EH (cell line): ENCODE results near the gene ADGRG7.
"Not testable (repeated sequence)": the region's sequence is repeated elsewhere in the genome, so short reads cannot be mapped to it uniquely, and the experiment has no call there.

Experiments used
- DNase-seq: peaks from one replicate; pipeline ENCODE4 v3.0.0-alpha.2; 2015; ENCODE audit warnings: low read depth

ADGRG7 gene, protein sequence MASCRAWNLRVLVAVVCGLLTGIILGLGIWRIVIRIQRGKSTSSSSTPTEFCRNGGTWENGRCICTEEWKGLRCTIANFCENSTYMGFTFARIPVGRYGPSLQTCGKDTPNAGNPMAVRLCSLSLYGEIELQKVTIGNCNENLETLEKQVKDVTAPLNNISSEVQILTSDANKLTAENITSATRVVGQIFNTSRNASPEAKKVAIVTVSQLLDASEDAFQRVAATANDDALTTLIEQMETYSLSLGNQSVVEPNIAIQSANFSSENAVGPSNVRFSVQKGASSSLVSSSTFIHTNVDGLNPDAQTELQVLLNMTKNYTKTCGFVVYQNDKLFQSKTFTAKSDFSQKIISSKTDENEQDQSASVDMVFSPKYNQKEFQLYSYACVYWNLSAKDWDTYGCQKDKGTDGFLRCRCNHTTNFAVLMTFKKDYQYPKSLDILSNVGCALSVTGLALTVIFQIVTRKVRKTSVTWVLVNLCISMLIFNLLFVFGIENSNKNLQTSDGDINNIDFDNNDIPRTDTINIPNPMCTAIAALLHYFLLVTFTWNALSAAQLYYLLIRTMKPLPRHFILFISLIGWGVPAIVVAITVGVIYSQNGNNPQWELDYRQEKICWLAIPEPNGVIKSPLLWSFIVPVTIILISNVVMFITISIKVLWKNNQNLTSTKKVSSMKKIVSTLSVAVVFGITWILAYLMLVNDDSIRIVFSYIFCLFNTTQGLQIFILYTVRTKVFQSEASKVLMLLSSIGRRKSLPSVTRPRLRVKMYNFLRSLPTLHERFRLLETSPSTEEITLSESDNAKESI

DNA sequence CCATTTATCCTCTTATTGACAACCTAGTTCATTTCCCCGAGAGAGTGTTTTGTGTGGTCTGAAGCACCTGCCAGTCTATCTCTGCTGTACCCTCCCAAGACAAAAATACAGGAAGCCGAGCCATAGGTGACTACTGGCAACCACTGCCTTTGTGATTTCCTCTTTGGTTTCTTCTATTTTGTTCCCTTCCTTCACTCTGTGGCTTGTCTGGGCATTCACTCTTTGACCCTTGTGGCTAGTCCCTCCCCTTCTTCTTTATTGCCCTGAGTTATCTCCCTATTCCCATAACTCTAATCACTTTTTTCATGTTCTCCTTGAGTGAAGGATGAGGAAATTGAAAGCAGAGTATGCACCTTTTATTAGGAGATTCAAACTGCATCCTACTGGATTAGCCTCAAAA is at the start of gene ADGRG7:
TSS of gene ADGRG7 (plus strand) at position 297 of the 400 bp plus-strand sequence. CDS start 256 bp downstream, outside the sequence.
- DNase-seq: no peak

DNA sequence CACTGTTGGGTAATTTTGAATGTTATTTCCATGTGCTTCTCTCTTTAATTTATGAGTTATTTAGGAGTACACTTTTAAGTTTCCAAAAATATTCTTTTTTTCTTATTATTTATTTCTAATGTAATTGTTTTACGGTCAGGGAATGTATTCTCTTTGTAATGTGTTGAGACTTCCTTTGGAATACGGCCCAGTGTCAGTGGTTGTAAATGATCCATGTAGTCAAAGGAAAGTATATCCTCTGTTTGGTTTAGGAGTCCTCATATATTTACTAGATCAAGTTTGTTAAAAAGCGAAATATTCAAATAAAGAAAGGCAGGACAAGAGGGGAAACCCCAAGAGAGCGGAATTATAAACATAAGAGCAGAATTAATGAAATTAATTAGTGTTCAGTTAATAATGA is 49.0 kb upstream of the ADGRG7 start:
- DNase-seq: peak; percentile 11

DNA sequence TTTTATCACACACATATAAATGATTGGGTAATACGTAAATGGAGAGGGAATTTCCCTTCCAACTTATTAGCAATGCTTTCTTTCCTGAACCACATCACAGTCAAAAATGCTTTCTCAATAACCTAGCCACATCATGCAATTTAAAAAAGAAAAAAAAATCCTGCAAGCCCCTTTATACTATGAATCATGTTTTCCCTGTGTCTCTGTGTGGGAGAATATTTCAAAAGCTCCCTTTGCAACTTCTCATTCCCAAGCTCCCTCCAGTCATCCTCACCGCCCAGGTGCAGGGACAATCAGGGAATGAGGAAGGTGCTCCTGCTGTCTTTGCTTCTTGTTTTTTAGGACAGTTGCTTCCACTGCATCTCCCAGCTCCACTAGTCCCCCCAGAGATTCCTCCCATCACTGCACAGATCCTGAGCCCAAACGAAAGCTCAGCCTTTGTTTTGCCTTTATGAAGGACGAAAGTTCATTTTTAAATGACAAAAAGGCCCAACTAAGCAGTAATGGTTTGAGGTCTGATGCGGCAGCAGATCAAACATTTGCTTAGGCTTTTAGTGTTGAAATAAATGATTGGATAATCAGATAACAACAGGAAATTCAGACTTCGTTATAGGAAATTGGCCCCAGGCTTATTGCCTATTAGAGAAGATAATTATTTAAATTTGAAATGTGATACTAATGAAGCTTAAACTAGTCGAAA is 47.8 kb upstream of the ADGRG7 start:
- peak; percentile 70 for DNase-seq

DNA sequence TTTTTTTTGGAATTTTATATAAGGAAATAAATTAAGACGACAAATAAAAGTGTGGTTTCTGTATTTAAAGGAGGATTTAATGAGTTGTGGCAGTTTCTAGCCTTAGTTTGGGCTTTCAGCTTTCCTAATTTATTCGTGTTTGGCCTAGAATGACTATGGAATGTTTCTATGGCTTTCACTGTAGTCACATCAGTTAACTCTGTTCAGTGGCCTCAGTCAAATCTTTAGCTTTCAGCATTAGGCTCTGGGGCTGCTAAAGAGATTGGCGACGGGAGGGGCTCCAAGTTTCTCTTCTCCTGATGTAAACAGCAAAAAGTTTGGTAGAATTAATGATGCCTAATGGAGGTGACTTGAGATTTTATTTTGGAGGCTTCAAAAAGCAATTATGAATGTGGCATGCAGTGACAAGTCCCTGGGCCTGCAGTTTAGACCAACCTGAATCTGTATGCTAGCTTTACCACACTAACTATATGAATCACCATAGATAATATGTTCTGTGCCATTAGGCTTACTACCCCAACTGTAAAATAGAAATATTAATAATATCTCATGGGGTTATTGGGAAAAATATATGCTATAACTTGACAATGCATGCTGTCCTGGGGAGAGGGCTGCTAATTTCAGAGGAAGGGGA is 47.1 kb upstream of the ADGRG7 start:
- peak; percentile 46 for DNase-seq

DNA sequence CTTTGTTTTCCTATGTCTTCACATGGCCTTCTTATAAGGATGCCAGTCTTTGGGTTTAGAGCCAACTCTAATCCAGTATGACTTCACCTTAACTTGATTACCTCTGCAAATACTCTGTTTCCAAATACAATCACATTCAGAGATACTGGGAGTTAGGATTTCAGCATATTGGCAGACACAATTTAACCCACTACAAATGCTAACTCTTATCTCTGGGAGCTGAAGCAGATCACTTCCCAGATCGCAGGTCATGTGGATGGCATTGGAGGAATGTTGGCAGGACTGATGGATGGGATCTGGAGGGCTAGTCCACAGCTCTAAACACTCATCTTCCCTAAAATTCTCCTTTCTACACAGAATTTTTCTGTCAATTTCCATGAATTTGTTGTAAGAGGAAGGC is 46.2 kb upstream of the ADGRG7 start:
- peak; percentile 12 for DNase-seq

DNA sequence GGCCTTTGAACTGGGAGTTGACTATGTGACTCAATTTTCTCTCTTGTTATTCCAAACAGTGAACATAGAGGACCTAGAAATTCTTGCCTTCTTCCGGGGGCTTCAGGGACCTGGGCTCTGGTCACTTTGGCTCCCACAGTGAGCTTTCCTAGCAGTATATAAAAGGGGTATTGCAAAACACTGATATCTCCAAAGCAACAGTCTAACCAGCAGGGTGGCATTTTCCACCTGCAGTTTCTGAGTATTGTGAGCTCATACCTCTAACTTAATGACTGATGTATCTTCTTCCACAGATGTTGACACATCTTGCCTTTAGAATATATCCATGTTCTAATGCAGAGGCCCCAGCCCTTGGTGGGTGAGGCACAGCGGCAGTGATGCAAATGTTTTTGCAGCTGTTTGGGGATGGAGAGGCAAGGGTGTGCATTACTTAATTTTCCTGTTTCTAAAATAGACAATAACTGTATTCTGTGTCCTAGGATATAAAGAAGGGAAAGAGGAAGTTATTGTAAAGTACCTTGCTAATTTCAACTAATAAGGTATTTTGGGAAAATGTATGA is 45.7 kb upstream of the ADGRG7 start:
- no peak for DNase-seq

DNA sequence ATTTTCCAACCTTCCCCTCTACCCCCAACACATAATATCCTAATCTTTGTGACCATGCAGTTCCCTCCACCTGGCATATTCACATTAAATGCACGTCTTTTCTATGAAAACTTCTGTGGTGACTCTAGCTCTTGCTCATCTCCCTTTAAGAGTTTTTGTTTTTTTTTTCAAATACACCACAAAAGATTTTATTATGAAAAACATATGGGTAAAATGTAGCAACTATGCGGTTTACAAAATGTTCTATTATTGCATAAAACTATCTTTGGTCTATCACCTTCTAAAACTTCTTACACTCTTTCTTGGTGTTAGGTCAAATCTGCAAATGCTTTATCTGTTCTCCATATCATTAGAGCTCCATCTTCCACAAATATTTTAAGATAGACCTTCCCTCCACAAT is 38.6 kb upstream of the ADGRG7 start:
- no peak for DNase-seq

DNA sequence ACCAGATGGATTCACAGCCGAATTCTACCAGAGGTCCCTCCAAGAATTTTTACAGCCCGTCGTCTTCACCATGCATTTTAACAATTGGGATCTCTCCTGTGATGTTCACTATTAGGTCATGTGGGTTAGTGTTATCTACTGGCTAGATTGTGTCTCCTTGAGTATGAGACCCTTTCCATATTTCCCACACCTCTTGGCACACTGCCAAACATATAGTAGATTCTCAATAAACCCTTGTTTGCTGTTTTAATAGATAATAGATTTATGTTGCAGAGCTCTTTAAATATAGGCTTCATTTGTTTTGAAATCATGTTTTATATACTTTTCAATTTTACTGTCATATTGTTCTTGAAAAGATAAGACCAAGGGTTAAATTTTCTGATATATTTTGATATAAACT is 34.9 kb upstream of the ADGRG7 start:
- no peak for DNase-seq

DNA sequence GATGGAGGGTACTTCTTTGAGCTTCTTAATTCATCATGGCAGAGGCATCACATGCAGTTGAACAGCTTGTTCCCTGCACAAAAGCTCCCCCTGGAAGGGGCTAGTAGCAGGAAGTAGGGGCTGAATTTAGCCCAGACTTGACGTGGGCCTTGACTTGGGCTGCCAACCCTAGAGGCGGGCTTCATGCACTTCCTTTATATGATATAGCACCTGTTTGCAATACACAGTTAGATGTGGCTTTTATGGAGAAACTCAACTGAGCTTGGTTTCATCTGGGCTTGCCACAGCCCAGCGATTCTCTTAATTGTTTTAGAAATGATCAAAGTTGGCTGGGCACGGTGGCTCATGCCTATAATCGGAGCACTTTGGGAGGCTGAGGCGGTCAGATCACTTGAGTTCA is 33.7 kb upstream of the ADGRG7 start:
- no peak for DNase-seq

DNA sequence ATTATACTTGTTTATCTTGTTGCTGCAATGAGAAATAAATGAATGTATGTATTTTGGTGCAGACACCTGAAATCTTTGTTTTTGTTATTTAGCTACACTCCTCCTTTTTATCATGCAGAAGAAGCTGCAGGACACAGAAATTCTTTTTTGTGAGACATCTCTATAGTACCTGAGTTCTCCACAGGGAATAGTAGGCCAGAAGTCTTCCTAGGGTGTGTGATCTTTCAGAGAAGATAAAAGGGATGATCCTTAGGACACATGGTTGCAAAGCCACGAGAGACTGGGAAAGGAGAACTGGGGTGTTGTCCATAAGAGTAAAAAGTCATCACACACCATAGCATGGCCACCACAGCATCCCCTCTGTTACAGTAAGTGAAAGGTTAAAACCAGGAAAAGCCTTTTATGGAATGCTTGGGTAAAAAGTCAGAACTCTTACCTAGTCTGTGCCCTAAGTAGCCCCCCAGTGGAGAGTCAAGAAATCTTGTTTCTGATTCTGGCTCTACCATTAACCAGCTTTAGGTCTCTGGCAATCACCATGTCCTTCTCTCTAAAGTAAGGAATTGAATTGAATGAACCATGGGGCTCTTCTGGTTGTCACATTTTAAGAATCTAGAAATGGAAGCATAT is 31.9 kb upstream of the ADGRG7 start:
- DNase-seq: no peak

DNA sequence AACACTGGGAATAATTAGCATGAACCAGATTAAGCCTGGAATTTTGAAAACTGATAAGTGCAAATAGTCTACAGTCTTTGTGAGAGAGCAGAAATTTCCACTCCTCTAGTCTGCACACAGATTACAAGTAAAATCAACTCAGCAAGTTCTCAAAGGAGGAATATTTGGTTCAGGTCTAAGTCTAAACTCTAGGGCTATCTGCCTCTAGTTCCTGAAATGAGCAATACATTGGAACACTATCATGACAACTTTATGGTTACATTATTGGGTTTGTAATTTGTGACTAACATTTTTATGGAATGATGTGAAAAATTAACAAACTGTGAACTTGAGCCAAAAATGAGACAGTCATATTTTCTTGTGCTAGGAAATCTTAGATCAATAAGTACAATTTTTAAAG is 30.8 kb upstream of the ADGRG7 start:
- no peak for DNase-seq

DNA sequence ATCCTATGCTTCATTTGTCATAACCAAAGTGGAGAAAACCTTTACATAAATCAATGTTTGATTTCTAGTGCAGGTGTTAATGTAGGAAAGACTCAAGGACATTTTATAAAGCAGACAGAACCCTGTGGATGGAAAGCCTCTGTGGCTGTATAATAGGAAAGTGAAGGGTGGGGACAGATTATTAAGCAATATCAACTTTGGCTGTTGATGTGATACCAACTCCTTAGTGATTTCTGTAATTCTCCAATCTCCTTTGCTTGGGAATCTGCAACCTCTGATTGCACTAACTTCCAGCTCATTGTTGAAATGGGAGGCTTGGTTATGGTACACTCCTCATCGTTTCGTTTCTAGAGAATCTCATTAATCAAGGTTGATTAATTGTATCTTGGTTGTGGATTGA is 29.3 kb upstream of the ADGRG7 start:
- DNase-seq: no peak

DNA sequence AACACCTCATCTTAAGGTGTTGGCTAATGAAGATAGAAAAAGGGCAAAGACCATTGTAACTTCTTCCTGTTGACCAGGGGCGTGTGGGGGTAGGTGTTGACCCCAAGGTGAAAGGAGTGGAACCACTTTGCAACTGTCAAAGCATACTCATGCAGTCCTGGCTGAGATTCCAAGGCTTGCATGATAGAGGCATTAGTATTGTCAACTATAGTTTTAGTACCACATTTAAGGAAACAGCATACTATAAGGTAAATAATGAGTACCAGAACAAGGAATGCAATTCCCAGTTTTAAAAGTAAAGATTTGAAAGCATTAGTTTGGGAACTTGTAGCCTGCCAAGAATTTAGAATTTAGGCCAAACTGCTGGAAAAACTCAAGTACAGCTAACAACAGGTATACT is 27.8 kb upstream of the ADGRG7 start:
- peak; percentile 34 for DNase-seq

DNA sequence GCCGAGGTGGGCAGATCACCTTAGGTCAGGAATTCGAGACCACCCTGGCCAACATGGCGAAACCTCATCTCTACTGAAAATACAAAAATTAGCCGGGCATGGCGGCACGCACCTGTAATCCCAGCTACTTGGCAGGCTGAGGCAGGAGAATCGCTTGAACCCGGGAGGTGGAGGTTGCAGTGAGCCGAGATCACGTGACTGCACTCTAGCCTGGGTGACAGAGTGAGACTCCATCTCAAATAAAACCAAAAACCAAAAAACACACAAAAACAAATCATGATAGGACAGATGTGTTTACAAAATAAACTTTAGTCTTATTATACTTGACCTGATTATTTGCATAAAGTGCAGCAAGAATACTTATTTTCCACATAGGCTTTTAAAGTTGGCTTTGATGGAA is 27.2 kb upstream of the ADGRG7 start:
- not testable (repeated sequence) for DNase-seq

DNA sequence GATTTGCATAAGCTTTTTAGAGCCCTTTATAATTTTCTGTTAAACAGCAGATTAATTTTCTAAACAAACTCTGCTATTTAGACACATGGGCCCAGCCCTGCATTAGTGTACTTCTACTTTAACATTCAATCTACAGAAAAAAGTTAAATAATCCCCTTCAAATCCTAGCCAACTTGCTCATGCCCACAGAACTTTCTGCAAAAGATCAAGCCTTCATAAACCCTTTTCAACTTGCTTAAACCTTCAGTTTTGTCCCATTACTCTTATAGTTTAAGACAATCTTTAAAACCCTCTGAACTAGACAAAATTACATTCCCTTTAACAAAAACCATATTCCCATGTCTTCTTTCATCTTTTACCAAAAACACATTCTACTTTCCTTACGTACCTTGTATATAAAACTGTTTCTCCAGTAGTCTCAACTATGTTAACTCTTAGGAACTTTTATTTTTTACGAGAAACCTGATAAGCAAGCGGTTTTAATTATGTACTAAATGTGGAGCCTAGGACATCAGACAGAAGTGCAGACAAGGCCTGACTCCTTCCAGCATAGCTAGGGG is 25.2 kb upstream of the ADGRG7 start:
- DNase-seq: no peak

DNA sequence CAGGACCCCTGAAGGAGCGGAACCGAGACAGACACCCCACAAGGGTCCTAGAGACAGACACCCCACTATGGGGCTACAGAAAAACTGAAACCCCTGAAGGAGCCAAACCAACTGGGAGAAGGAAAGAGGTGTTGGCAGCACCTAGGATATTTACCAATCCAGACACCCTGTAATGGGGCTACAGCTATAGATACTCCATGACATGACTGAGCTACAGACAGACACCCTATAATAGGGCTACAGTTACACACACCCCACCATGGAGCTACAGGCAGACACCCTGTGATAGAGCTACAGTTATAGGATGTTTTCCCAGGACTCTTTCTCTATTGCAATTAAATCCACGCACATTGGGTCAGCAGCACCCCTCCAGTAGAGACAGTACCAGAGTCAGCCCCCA is 22.6 kb upstream of the ADGRG7 start:
- DNase-seq: no peak

DNA sequence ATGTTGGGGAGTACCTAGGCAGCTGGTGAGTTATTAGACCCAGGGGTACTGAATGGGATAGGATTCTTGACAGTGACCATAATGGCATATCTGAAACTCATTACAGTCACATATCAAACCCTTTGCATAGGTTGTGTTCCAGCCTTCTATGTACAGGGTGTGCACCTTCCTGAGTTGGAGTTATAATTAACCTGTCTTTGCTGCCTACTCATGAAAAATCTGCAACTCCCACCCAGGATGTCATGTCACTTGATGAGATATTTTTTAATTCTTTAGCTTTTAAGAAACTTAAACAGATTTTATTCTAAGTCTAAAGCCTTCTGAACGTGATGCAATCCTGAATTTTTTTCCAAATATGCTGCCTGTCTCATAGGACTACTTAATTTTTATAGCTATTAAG is 21.1 kb upstream of the ADGRG7 start:
- DNase-seq: no peak

DNA sequence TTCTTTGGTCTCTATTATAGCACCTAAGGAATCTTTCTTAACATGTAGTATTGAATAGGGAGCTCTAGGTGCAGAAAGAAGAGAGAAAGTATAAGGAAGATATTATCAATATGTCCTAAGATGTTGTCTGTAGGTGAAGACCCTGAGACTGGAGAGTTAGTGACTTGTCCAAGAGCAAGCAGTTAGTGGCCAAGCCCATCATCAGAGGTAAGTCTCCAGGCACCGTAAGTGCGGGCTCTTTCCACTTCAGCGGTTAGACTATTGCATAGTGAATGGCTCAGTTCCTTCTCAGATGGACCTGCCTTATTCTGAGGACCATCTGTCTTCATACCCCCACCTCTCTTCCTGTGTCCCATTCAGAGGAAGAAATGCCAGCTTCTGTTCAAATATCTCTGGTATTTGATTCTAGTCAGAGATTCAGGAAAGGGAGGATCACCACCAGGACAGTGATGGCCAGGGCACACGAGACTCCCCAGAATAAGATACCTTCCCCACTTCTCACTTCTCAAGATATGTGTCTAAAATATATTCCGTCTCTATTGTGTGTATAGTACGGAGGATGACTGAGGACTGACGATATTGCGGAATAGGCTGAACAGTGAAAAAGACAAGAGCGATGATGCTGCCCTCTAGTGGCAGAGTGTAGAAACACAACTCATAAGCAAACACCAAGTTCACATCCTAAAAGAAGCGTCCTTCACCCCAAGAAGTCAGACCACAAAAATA is 19.1 kb upstream of the ADGRG7 start:
- peak; percentile 76 for DNase-seq

DNA sequence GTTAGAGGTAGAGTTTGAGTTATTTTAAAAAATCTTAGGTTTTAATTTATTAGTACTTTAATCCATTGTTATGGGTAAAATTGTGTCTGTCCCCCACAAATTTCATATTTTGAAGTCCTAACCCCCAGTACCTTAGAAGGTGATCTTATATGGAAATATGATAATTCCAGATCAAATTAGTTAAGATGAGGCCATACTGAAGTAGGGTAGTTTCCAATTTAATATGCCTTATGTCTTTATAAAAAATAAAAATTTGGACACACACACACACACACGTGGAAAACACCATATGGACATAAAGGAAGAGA is 18.6 kb upstream of the ADGRG7 start:
- no peak for DNase-seq

DNA sequence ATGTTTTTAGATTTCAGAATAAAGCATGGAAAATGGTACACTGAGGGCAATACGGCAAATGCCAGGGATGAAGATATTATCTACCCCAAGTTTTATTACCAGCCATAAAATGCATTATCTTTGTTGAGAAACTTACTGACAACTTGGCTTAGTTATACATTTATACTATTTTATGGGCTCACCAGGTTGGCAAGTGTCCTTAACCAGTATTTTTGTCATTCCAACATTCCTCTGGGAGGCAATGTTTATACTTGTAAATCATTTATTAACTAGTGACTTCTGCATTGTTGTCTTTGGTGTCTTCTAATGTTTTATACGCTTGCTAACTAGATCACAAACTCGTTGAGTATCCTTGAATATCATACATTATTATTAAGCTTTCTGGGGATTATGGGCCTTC is 18.0 kb upstream of the ADGRG7 start:
- peak; percentile 40 for DNase-seq
